ENCODE measurements around the gene UBL5.

Gene UBL5

DNA sequence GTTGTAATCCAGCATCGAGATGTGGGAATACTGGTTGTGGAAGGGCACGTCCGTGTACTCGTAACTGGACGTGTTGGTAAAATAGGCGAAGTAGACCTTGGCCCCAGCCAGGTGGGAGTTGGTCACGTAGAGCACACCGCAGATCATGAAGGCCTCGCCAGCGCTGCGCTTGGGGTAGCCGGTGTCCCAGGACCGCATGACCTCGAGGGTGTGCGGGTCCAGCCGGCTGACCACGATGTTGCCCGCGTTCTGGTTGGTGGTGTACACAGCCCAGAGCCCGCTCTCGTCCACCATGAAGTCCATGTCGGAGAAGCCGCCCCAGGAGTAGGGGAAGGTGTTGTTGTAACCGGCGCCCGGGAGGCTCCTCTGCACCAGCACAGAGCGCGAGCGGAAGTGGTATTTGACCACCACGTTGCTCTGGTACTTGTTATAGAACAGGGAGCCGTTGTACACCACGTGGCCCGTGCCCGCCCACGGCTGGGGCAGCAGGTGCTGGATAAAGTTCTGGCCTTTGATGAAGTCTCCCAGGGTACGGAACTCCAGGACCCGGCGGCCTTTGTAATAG, 26.6 kb downstream of the UBL5 start:
- WGBS (ENCODE audit: insufficient coverage, insufficient read length): no CpG with 5 or more reads among the region's 38 CpGs

DNA sequence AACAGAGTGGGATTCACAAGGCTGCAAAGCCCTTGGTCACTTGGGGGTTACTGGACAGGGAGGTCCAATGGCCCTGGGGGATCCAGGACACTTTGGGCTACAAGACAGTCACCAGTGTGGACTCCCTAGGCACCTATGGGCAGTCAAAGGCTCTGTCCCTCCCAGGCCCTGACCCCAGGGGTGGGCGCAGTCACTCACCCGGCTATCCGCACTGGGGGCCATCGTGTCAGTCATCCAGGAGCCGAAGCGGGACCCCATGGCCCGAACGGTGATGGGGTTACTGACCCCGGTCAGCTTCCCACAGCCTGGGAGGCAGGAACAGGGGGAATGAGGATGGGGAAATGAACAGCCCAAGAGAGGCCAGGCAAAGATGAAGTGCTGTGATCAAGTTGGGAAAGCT, 28.9 kb downstream of the UBL5 start:
- no peaks in the 10 kb centered on the region for H3K27me3 ChIP-seq (ENCODE audit: control insufficient read depth, insufficient read depth, low read length)
- H3K36me3 ChIP-seq (ENCODE audit: control insufficient read depth, insufficient read depth, low read length): peaks cover 13% of the 10 kb centered on the region; the same call in 1 of the 2 replicates
- no peak for DNase-seq (ENCODE audit: low read depth, low spot score)
- WGBS (ENCODE audit: insufficient coverage, insufficient read length): no CpG with 5 or more reads among the region's 9 CpGs
- no peak overlapping the region for H3K27ac ChIP-seq (ENCODE audit: low read length)
- no peaks in the 10 kb centered on the region for H3K4me1 ChIP-seq (ENCODE audit: control insufficient read depth, insufficient read depth, low read length)
- no peak overlapping the region for H3K4me3 ChIP-seq (ENCODE audit: low read length)
- no peaks in the 10 kb centered on the region for H3K9me3 ChIP-seq (ENCODE audit: control insufficient read depth, insufficient read depth, low read length)

More for the DNA sequence above, 26.6 kb downstream of the UBL5 start:
- Histone ChIP-seq H3K4me3 (ENCODE audit: low read length) (no peak overlapping the region), H3K27me3 (ENCODE audit: control insufficient read depth, insufficient read depth, low read length) (no peaks in the 10 kb centered on the region), H3K36me3 (ENCODE audit: control insufficient read depth, insufficient read depth, low read length) (peaks cover 11% of the 10 kb centered on the region; the same call in 1 of the 2 replicates), H3K27ac (ENCODE audit: low read length) (no peak overlapping the region), H3K9me3 (ENCODE audit: control insufficient read depth, insufficient read depth, low read length) (no peaks in the 10 kb centered on the region), H3K4me1 (ENCODE audit: control insufficient read depth, insufficient read depth, low read length) (peaks cover 7% of the 10 kb centered on the region; the same call in 1 of the 2 replicates)
- no peak for DNase-seq (ENCODE audit: low read depth, low spot score)

DNA sequence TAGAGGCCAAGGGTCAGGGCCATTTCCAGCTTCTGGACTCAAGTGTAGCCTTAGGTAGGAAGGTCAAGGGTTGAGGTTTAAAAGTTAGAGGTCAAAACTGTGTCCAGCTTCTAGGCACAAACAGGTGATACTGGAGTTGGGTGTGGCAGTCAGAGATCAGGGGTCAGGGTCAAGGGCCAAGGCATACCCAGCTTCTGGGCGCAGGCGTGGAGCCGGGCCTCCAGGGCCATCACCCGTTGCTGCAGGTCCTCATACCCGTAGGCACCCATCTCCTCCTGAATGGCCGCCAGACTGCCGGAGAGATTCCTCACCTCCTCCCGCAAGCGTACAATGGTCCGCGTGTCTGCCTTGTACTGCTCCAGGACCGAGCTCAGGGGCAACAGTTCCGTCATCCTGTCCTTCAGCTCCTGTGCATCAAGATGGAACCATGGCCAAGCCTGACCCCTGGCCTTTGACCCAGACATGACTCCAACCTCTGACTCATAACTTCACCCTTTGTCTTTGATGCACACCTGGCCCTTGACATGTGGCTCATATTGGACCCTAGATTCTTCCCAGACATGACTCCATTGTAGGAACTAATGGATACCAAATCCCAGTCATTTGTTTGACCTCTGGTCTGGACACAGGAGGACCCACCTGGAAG, 29.5 kb downstream of the UBL5 start:
- Histone ChIP-seq H3K4me1 (ENCODE audit: control insufficient read depth, insufficient read depth, low read length) (no peaks in the 10 kb centered on the region), H3K27me3 (ENCODE audit: control insufficient read depth, insufficient read depth, low read length) (no peaks in the 10 kb centered on the region), H3K9me3 (ENCODE audit: control insufficient read depth, insufficient read depth, low read length) (no peaks in the 10 kb centered on the region), H3K4me3 (ENCODE audit: low read length) (no peak overlapping the region), H3K36me3 (ENCODE audit: control insufficient read depth, insufficient read depth, low read length) (peaks cover 13% of the 10 kb centered on the region; the same call in 1 of the 2 replicates), H3K27ac (ENCODE audit: low read length) (no peak overlapping the region)
- no CpG with 5 or more reads among the region's 13 CpGs for WGBS (ENCODE audit: insufficient coverage, insufficient read length)
- DNase-seq (ENCODE audit: low read depth, low spot score): no peak

DNA sequence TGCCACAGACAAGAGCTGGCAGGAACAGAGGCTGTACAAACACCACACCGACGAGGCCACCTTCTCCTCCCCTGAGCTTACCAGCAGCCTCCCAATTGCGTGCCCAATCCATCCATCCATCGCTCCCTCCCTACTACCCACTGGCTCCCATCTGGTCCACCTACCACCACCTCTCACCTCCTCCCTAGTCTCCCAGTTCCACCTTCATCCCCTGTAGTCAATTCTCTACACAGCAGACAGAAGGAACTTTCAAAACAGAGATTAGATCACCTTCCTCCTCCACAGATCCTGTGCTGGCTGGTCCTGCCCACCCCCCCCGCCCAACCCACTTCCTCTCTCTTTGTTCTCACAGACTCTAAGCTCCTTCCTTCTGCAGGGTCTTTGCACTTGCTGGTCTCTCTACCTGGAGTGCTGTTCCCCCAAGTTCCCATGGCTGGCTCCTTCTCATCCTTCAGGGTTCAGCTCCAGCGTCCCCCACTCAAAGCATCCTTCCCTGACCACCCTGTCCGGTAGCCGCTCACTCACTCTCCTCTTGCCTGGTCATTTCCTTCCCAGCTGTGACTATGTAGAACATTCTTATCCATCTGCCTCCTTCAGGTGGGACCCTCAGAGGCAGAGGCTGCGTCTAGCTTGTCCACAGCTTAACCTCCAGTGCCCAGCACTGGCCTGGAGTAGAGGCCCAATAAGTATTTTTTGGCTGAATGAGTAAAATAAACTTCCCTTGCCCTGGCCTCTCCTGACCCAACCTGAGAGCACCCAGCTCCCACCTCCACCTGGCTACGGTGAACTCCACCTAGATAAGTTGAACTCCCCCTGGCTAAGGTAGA, 30.4 kb downstream of the UBL5 start:
- Histone ChIP-seq H3K27me3 (ENCODE audit: control insufficient read depth, insufficient read depth, low read length) (no peaks in the 10 kb centered on the region), H3K36me3 (ENCODE audit: control insufficient read depth, insufficient read depth, low read length) (peaks cover 13% of the 10 kb centered on the region; the same call in 1 of the 2 replicates), H3K9me3 (ENCODE audit: control insufficient read depth, insufficient read depth, low read length) (no peaks in the 10 kb centered on the region), H3K4me1 (ENCODE audit: control insufficient read depth, insufficient read depth, low read length) (no peaks in the 10 kb centered on the region), H3K4me3 (ENCODE audit: low read length) (no peak overlapping the region), H3K27ac (ENCODE audit: low read length) (no peak overlapping the region)
- DNase-seq (ENCODE audit: low read depth, low spot score): no peak
- no CpG with 5 or more reads among the region's 10 CpGs for WGBS (ENCODE audit: insufficient coverage, insufficient read length)

DNA sequence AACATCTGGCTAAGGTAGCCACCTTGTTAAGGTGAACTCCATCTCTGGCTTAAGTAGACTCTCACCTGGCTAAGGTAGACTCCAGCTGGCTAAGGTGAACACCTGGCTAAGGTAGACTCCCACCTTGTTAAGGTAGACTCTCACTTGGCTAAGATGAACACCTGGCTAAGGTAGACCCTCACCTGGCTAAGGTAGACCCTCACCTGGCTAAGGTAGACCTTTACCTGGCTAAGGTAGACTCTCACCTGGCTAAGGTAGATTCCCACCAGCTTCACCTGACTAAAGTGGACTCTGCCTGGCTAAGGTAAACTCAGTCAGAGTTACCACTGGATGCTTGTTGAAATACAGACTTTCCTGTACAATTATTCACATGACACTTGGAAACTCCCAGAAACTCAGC, 31.0 kb downstream of the UBL5 start:
- no peak for DNase-seq (ENCODE audit: low read depth, low spot score)
- Histone ChIP-seq H3K27ac (ENCODE audit: low read length) (no peak overlapping the region), H3K27me3 (ENCODE audit: control insufficient read depth, insufficient read depth, low read length) (no peaks in the 10 kb centered on the region), H3K9me3 (ENCODE audit: control insufficient read depth, insufficient read depth, low read length) (no peaks in the 10 kb centered on the region), H3K36me3 (ENCODE audit: control insufficient read depth, insufficient read depth, low read length) (peaks cover 13% of the 10 kb centered on the region; the same call in 1 of the 2 replicates), H3K4me1 (ENCODE audit: control insufficient read depth, insufficient read depth, low read length) (no peaks in the 10 kb centered on the region), H3K4me3 (ENCODE audit: low read length) (no peak overlapping the region)

DNA sequence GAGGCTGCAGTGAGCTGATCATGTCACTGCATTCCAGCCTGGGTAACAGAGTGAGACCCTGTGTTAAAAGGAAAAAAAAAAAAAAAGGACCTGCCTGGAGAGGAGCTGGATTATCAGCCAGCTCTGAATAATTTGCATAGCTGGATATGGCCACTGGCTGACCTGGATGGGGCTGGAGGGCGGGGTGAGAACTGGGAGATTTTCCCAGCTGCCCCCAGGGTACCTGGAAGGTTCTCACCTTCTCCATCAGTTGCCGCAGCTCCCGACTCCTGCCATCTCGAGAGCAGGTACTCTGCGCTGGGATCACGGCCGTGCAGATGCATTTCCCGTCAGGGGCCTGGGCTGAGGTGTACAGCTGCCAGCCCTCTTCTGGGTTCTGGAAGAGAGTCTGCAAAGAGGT, 32.7 kb downstream of the UBL5 start:
- H3K9me3 ChIP-seq (ENCODE audit: control insufficient read depth, insufficient read depth, low read length): no peaks in the 10 kb centered on the region
- H3K4me1 ChIP-seq (ENCODE audit: control insufficient read depth, insufficient read depth, low read length): no peaks in the 10 kb centered on the region
- WGBS (ENCODE audit: insufficient coverage, insufficient read length): no CpG with 5 or more reads among the region's 8 CpGs
- DNase-seq (ENCODE audit: low read depth, low spot score): no peak
- no peak overlapping the region for H3K4me3 ChIP-seq (ENCODE audit: low read length)
- H3K27me3 ChIP-seq (ENCODE audit: control insufficient read depth, insufficient read depth, low read length): no peaks in the 10 kb centered on the region
- H3K36me3 ChIP-seq (ENCODE audit: control insufficient read depth, insufficient read depth, low read length): peaks cover 13% of the 10 kb centered on the region; the same call in 1 of the 2 replicates
- no peak overlapping the region for H3K27ac ChIP-seq (ENCODE audit: low read length)

DNA sequence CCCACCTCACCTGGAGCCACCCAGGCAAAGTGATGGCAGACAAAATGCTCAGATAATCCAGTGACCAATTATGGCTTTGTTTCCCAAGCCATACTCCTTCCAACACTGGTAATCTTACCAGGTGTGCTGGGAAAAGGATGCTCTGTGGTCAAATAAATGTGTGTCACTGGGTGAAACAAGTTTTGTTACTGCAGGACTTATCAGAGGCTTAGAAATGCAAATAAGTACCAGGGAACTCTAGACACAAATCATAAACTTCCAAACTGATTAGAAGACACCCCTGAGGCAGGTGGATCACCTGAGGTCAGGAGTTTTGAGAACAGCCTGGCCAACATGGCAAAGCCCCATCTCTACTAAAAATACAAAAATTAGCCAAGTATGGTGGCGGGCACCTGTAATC, 33.8 kb downstream of the UBL5 start:
- Histone ChIP-seq H3K4me1 (ENCODE audit: control insufficient read depth, insufficient read depth, low read length) (peaks cover 3% of the 10 kb centered on the region), H3K9me3 (ENCODE audit: control insufficient read depth, insufficient read depth, low read length) (no peaks in the 10 kb centered on the region), H3K27me3 (ENCODE audit: control insufficient read depth, insufficient read depth, low read length) (no peaks in the 10 kb centered on the region), H3K36me3 (ENCODE audit: control insufficient read depth, insufficient read depth, low read length) (peaks cover 13% of the 10 kb centered on the region; the same call in 1 of the 2 replicates), H3K4me3 (ENCODE audit: low read length) (no peak overlapping the region), H3K27ac (ENCODE audit: low read length) (no peak overlapping the region)
- no CpG with 5 or more reads among the region's 1 CpG for WGBS (ENCODE audit: insufficient coverage, insufficient read length)
- DNase-seq (ENCODE audit: low read depth, low spot score): no peak

DNA sequence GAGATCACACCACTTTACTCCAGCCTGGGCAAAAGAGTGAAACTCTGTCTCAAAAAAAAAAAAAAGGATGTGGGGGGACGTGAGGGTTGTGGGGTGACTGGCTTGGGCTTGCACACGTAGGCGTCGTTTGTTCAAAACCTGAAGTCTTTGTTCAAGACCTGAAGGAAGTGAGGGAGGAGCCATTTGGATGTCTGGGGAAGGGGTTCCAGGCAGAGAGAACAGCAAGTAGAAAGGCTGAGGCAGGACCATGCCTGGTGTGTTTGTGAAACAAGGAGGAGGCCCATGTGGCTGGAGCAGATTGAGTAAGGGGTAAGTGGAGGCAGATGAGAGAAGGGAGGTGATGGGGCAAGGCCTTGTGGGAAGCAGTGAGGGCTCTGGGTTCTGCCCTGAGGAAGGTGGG, 35.2 kb downstream of the UBL5 start:
- H3K9me3 ChIP-seq (ENCODE audit: control insufficient read depth, insufficient read depth, low read length): no peaks in the 10 kb centered on the region
- no peak overlapping the region for H3K27ac ChIP-seq (ENCODE audit: low read length)
- 0 out of 2 replicates have a peak, but pooled peaks cover 2% of the 10 kb centered on the region for H3K36me3 ChIP-seq (ENCODE audit: control insufficient read depth, insufficient read depth, low read length)
- no CpG with 5 or more reads among the region's 4 CpGs for WGBS (ENCODE audit: insufficient coverage, insufficient read length)
- peaks cover 3% of the 10 kb centered on the region for H3K4me1 ChIP-seq (ENCODE audit: control insufficient read depth, insufficient read depth, low read length)
- no peak for DNase-seq (ENCODE audit: low read depth, low spot score)
- H3K4me3 ChIP-seq (ENCODE audit: low read length): no peak overlapping the region
- H3K27me3 ChIP-seq (ENCODE audit: control insufficient read depth, insufficient read depth, low read length): no peaks in the 10 kb centered on the region

DNA sequence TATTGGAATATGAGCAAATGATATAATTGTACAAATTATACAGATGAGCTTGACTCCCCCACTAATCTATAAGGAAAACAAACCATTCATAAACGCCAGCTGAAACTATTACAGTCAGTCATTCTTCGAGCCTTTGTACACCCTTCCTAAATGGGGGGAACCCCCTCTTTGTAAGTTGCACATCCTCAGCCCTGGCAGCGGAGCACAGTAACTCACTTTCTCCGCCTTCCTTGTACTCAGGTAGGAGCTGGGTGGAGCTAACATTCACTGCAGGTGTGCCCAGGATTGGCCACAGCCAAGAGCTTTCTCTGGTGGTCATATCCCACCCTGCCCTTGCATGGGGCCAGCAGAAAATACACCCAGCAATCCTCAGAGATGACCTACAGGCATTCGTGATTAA, 36.0 kb downstream of the UBL5 start:
- DNase-seq (ENCODE audit: low read depth, low spot score): no peak
- Histone ChIP-seq H3K36me3 (ENCODE audit: control insufficient read depth, insufficient read depth, low read length) (0 out of 2 replicates have a peak, but pooled peaks cover 2% of the 10 kb centered on the region), H3K27ac (ENCODE audit: low read length) (no peak overlapping the region), H3K4me1 (ENCODE audit: control insufficient read depth, insufficient read depth, low read length) (peaks cover 3% of the 10 kb centered on the region), H3K9me3 (ENCODE audit: control insufficient read depth, insufficient read depth, low read length) (no peaks in the 10 kb centered on the region), H3K27me3 (ENCODE audit: control insufficient read depth, insufficient read depth, low read length) (no peaks in the 10 kb centered on the region), H3K4me3 (ENCODE audit: low read length) (no peak overlapping the region)
- WGBS (ENCODE audit: insufficient coverage, insufficient read length): no CpG with 5 or more reads among the region's 5 CpGs

DNA sequence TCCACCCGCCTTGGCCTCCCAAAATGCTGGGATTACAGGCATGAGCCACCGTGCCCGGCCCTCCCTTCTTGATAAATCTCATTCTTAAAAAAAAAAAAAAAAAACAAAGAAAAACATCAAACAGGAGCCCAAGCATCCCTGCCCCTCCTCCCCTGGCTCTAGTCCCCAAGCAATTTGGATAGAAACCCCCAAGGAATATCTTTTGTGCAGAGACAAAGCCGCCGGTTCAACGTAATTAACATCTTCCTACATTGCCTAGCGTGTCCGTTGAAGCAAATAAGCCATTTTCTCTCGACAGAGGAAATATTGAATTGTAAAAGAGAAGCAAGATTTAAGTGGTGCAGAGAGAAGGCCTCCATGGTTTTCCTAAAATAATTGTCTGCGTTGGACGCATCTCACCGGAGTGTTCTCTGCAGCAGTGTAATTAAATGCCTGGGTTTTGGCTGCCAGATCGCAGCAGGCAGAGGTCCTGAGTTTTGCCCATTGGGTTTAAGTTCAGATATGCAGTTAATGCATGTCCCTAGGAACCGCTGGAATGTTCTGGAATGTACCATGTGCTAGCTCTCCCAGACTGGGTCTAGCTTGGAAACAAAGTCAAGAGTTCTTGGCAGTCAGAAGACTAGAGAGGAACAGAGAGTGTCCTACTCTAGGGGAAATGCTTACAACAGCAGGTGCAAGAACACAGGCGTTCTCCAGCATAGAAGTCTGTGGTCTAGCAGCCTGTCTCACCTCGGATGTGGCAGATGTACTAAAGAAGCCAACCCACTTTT, 38.2 kb downstream of the UBL5 start:
- Histone ChIP-seq H3K27me3 (ENCODE audit: control insufficient read depth, insufficient read depth, low read length) (no peaks in the 10 kb centered on the region), H3K4me1 (ENCODE audit: control insufficient read depth, insufficient read depth, low read length) (peaks cover 3% of the 10 kb centered on the region), H3K27ac (ENCODE audit: low read length) (no peak overlapping the region), H3K9me3 (ENCODE audit: control insufficient read depth, insufficient read depth, low read length) (no peaks in the 10 kb centered on the region), H3K4me3 (ENCODE audit: low read length) (no peak overlapping the region), H3K36me3 (ENCODE audit: control insufficient read depth, insufficient read depth, low read length) (no peaks in the 10 kb centered on the region)
- WGBS (ENCODE audit: insufficient coverage, insufficient read length): no CpG with 5 or more reads among the region's 16 CpGs
- DNase-seq (ENCODE audit: low read depth, low spot score): no peak

All from iPS DF 6.9 (cell line).